HCT116 (cell line): Measurements from ENCODE around the gene LRRC61. TPM values are rescaled to one million over a fixed set of nuclear protein-coding genes. Genes with fewer than 3 reads are reported as not detected.

ENCODE experiments used
- ATAC-seq: fragments of 200-7000 bp; cut with Tn5 transposase; 2 replicates; pipeline ENCODE4 v1.9.1; 2020; ENCODE audit warnings: mild to moderate bottlenecking, moderate library complexity
- BruUV-seq: library from RNA; stranded (reverse); fragments of 400-500 nt; replicated peaks from 2 replicates; lab custom pipeline; 2021; lab: Mats Ljungman, UMichigan
- CTCF ChIA-PET: fragments of 300-600 bp; sonication (Branson Sonifier 250); formaldehyde crosslinking; loops from one replicate; lab custom pipeline; 2021; ENCODE audit warnings: antibody characterized with exemption; lab: Charles Lee
- POLR2A ChIA-PET: fragments of 300-600, 350-600 bp; sonication (Branson Sonifier 250); formaldehyde crosslinking; loops from one replicate; lab custom pipeline; 2021; ENCODE audit warnings: antibody characterized with exemption; lab: Charles Lee
- RAD21 ChIA-PET, 2 experiments: fragments of 300-600 bp; sonication (Branson Sonifier 250); formaldehyde crosslinking; loops; one replicate each; lab custom pipeline; 2023; ENCODE audit warnings: low total read pairs in 2 of 2; ENCODE audit not compliant: uncharacterized antibody in 2 of 2, unreplicated experiment in 2 of 2, low non-redundant PET in 1 of 2; lab: Charles Lee
- DNase-seq: peaks from one replicate; pipeline ENCODE4 v3.0.0-alpha.2; 2010; ENCODE audit warnings: low read depth, low spot score
- H2AFZ ChIP-seq: fragments of 200-600 bp; shearing (Covaris generic), sonication (generic); 2 replicates; pipeline ENCODE4 v1.6.1; 2017; ENCODE audit warnings: low read depth, mixed run types, mixed read lengths, antibody characterized with exemption, low read length; ENCODE audit not compliant: poor library complexity, severe bottlenecking
- H3K27ac ChIP-seq: 2 replicates; pipeline ENCODE4 v1.5.1; 2012; ENCODE audit warnings: low read depth, low read length
- H3K27me3 ChIP-seq: fragments of 200-600 bp; sonication (generic); 2 replicates; pipeline ENCODE4 v1.6.1; 2016; ENCODE audit warnings: mixed run types, low read length, mixed read lengths; ENCODE audit not compliant: insufficient read depth
- H3K36me3 ChIP-seq, 2 experiments: fragments of 200-500 bp in 1 of 2; fragments of 200-600 bp in 1 of 2; sonication (Bioruptor generic) in 1 of 2; sonication (generic) in 1 of 2; 2 replicates each; pipeline versions ENCODE4 v1.5.1 to v1.6.1; 2014 to 2016; ENCODE audit warnings: low read length in 2 of 2, inconsistent platforms in 1 of 2, mixed read lengths in 1 of 2, mixed run types in 1 of 2; ENCODE audit not compliant: insufficient read depth in 2 of 2, control insufficient read depth in 1 of 2
- H3K4me1 ChIP-seq, 2 experiments: fragments of 200-600 bp in 1 of 2; sonication (generic) in 1 of 2; 2 replicates each; pipeline versions ENCODE4 v1.5.1 to v1.6.1; 2012 to 2017; ENCODE audit warnings: low read length in 2 of 2, inconsistent platforms in 1 of 2, mild to moderate bottlenecking in 1 of 2, mixed read lengths in 1 of 2, mixed run types in 1 of 2, moderate library complexity in 1 of 2; ENCODE audit not compliant: insufficient read depth in 2 of 2, control insufficient read depth in 1 of 2
- H3K4me2 ChIP-seq: fragments of 200-600 bp; sonication (generic); 2 replicates; pipeline ENCODE4 v1.6.1; 2017; ENCODE audit warnings: mixed run types, low read length, mixed read lengths
- H3K4me3 ChIP-seq, 2 experiments: fragments of 200-600 bp in 1 of 2; sonication (generic) in 1 of 2; replicated peaks in 1 of 2; 2 replicates each; pipeline ENCODE4 v1.5.1; 2011 to 2016; ENCODE audit warnings: low read length in 2 of 2, control low read depth in 1 of 2, low read depth in 1 of 2, mild to moderate bottlenecking in 1 of 2, mixed read lengths in 1 of 2, mixed run types in 1 of 2
- H3K79me2 ChIP-seq: fragments of 200-600 bp; sonication (generic); 2 replicates; pipeline ENCODE4 v1.6.1; 2017; ENCODE audit warnings: mild to moderate bottlenecking, mixed run types, low read length, moderate library complexity, mixed read lengths; ENCODE audit not compliant: insufficient read depth
- H3K9ac ChIP-seq: fragments of 200-600 bp; sonication (generic); 2 replicates; pipeline ENCODE4 v1.6.1; 2016; ENCODE audit warnings: low read length, mixed read lengths
- H3K9me2 ChIP-seq: fragments of 200-600 bp; sonication (generic), shearing (Covaris generic); 2 replicates; pipeline ENCODE4 v1.6.1; 2017; ENCODE audit warnings: mixed run types, mild to moderate bottlenecking, moderate library complexity; ENCODE audit not compliant: insufficient read depth
- H3K9me3 ChIP-seq, 2 experiments: fragments of 200-500 bp in 1 of 2; fragments of 200-600 bp in 1 of 2; sonication (Bioruptor generic) in 1 of 2; sonication (generic) in 1 of 2; 2 replicates each; pipeline ENCODE4 v1.6.1; 2014 to 2017; ENCODE audit warnings: low read length in 2 of 2, mixed read lengths in 2 of 2, inconsistent platforms in 1 of 2, low read depth in 1 of 2, mild to moderate bottlenecking in 1 of 2, mixed run types in 1 of 2, moderate library complexity in 1 of 2; ENCODE audit not compliant: control insufficient read depth in 1 of 2, insufficient read depth in 1 of 2
- H4K20me1 ChIP-seq: fragments of 200-600 bp; sonication (generic), shearing (Covaris generic); 2 replicates; pipeline ENCODE4 v1.6.1; 2017; ENCODE audit warnings: mixed run types, mild to moderate bottlenecking, moderate library complexity; ENCODE audit not compliant: insufficient read depth
- ATF3 ChIP-seq: IDR thresholded peaks from 2 replicates; pipeline ENCODE4 v1.6.1; 2012
- CBX3 ChIP-seq: IDR thresholded peaks from 2 replicates; pipeline ENCODE4 v1.6.1; 2012; ENCODE audit warnings: low read depth
- CEBPB ChIP-seq: IDR thresholded peaks from 2 replicates; pipeline ENCODE4 v1.6.1; 2012; ENCODE audit warnings: low read depth
- CTCF ChIP-seq, 3 experiments: fragments of 200-600 bp in 1 of 3; sonication (generic) in 1 of 3; IDR thresholded peaks in 2 of 3; conservative IDR thresholded peaks in 1 of 3; 2 replicates each; pipeline ENCODE4 v1.5.1; 2012 to 2017; ENCODE audit warnings: low read depth in 2 of 3, low read length in 2 of 3, antibody characterized with exemption in 1 of 3, borderline replicate concordance in 1 of 3, control low read depth in 1 of 3, mild to moderate bottlenecking in 1 of 3, mixed read lengths in 1 of 3, mixed run types in 1 of 3, moderate library complexity in 1 of 3; ENCODE audit not compliant: insufficient read depth in 1 of 3
- EGR1 ChIP-seq: IDR thresholded peaks from 2 replicates; pipeline ENCODE4 v1.6.1; 2012; ENCODE audit warnings: low read depth
- ELF1 ChIP-seq: IDR thresholded peaks from 2 replicates; pipeline ENCODE4 v1.6.1; 2012; ENCODE audit warnings: low read depth, borderline replicate concordance
- EZH2 ChIP-seq: fragments of 200-600 bp; sonication (generic); IDR thresholded peaks from 2 replicates; pipeline ENCODE4 v1.6.1; 2017; ENCODE audit warnings: antibody characterized with exemption, mixed run types
- EZH2phosphoT487 ChIP-seq: fragments of 200-600 bp; IDR thresholded peaks from 2 replicates; pipeline ENCODE4 v1.6.1; 2018; ENCODE audit warnings: antibody characterized with exemption, borderline replicate concordance
- JUND ChIP-seq: IDR thresholded peaks from 2 replicates; pipeline ENCODE4 v1.6.1; 2012
- MAX ChIP-seq: IDR thresholded peaks from 2 replicates; pipeline ENCODE4 v1.6.1; 2012
- POLR2AphosphoS5 ChIP-seq: IDR thresholded peaks from 2 replicates; pipeline ENCODE4 v1.6.1; 2011; ENCODE audit warnings: mild to moderate bottlenecking, low read depth, low read length, moderate library complexity
- REST ChIP-seq: IDR thresholded peaks from 2 replicates; pipeline ENCODE4 v1.6.1; 2012; ENCODE audit warnings: low read depth
- SIN3A ChIP-seq: IDR thresholded peaks from 2 replicates; pipeline ENCODE4 v1.6.1; 2012; ENCODE audit warnings: low read depth
- YY1 ChIP-seq: IDR thresholded peaks from 2 replicates; pipeline ENCODE4 v1.6.1; 2011; ENCODE audit warnings: low read length, low read depth, moderate library complexity, mild to moderate bottlenecking; ENCODE audit not compliant: insufficient replicate concordance; ENCODE audit errors: extremely low read depth
- ZBTB33 ChIP-seq: IDR thresholded peaks from 2 replicates; pipeline ENCODE4 v1.6.1; 2011; ENCODE audit warnings: mild to moderate bottlenecking, low read length, moderate library complexity; ENCODE audit not compliant: insufficient replicate concordance; ENCODE audit errors: extremely low read depth
- ZNF274 ChIP-seq: fragments of 200-500 bp; sonication (Bioruptor generic); IDR thresholded peaks from 2 replicates; pipeline ENCODE4 v1.6.1; 2014; ENCODE audit warnings: mild to moderate bottlenecking, low read depth, low read length, inconsistent platforms
- intact Hi-C: fragments of 100-400 bp; cut with micrococcal nuclease; formaldehyde crosslinking; loops from 2 replicates; pipeline ENCODE4 v1.10.0; 2022
- total RNA-seq: library from RNA; stranded (reverse); gene quantifications from one replicate; pipeline ENCODE4 v1.2.1, GENCODE V29; 2021; ENCODE audit not compliant: unreplicated experiment

The LRRC61 gene
- total RNA-seq, 1 experiment from 2014 or later, result 12.0 TPM

- ChIA-PET RAD21 (no interaction called here), CTCF (no interaction called here), POLR2A (no interaction called here)
- H3K9ac ChIP-seq, result no peak overlapping the region
- H3K27me3 ChIP-seq, result no peaks in the 10 kb centered on the region
- H3K4me2 ChIP-seq, result no peak overlapping the region
- H4K20me1 ChIP-seq, result no peaks in the 10 kb centered on the region
- no TSS peak for BruUV-seq
- no peaks in the 10 kb centered on the region for H3K9me3 ChIP-seq
- no peaks in the 10 kb centered on the region for H3K36me3 ChIP-seq
- TF ChIP-seq EZH2 (no peak), EGR1 (no peak), SIN3A (no peak), POLR2AphosphoS5 (no peak), EZH2phosphoT487 (no peak), ZBTB33 (no peak), JUND (no peak), ATF3 (no peak), ZNF274 (no peak), REST (no peak), CTCF (IDR thresholded peaks at IDR 0.05 in 2 of 3, conservative IDR thresholded peaks at IDR 0.05 in 1 of 3; ENCODE audit: borderline replicate concordance in 1 of 3, insufficient read depth in 1 of 3, low read depth in 2 of 3, low read length in 2 of 3) (no peak), YY1 (no peak), CBX3 (no peak), CEBPB (no peak), ELF1 (no peak), MAX (no peak)
- intact Hi-C loops, result no loop called here
- DNase-seq, result no peak
- H3K4me1 ChIP-seq, result no peaks in the 10 kb centered on the region
- H3K79me2 ChIP-seq, result no peaks in the 10 kb centered on the region
- H3K27ac ChIP-seq, result no peak overlapping the region
- H2AFZ ChIP-seq, result no peak overlapping the region
- H3K9me2 ChIP-seq, result no peaks in the 10 kb centered on the region
- no peak overlapping the region for H3K4me3 ChIP-seq
- ATAC-seq, result no peak
Observed at GRCh38 chr7:150337179-150337578, 14.0 kb downstream of the LRRC61 start.
